SU-DHL-6 (cell line): Measurements from ENCODE around the gene COG5.

Experiments used
- H2AFZ ChIP-seq: fragments of 200-600 bp; sonication (generic); 2 replicates; pipeline ENCODE4 v1.6.1; 2014; ENCODE audit warnings: low read depth, mild to moderate bottlenecking, moderate library complexity, mixed read lengths, antibody characterized with exemption, low read length; ENCODE audit not compliant: severe bottlenecking
- H3F3A ChIP-seq: fragments of 200-600 bp; shearing (Covaris generic); 2 replicates; pipeline ENCODE4 v1.6.0; 2016; ENCODE audit warnings: antibody characterized with exemption, mild to moderate bottlenecking; ENCODE audit not compliant: insufficient read depth
- H3K27ac ChIP-seq: fragments of 200-600 bp; sonication (generic); 2 replicates; pipeline ENCODE4 v1.5.1; 2016; ENCODE audit warnings: low read depth, mild to moderate bottlenecking, low read length, moderate library complexity, mixed read lengths
- H3K27me3 ChIP-seq: fragments of 200-600 bp; sonication (generic), shearing (Covaris generic); 2 replicates; pipeline ENCODE4 v1.6.0; 2014; ENCODE audit warnings: mild to moderate bottlenecking, low read length
- H3K36me3 ChIP-seq: fragments of 200-600 bp; sonication (generic); 2 replicates; pipeline ENCODE4 v1.6.1; 2014; ENCODE audit warnings: mild to moderate bottlenecking, low read length, mixed read lengths
- H3K4me2 ChIP-seq: fragments of 300-600, 200-600 bp; shearing (Covaris generic), sonication (generic); 2 replicates; pipeline ENCODE4 v1.6.0; 2014; ENCODE audit warnings: low read length, low read depth, mild to moderate bottlenecking; ENCODE audit not compliant: poor library complexity, severe bottlenecking
- H3K4me3 ChIP-seq: fragments of 200-600 bp; sonication (generic); 2 replicates; pipeline ENCODE4 v1.5.1; 2014; ENCODE audit warnings: antibody characterized with exemption, low read length, mild to moderate bottlenecking, mixed read lengths; ENCODE audit not compliant: insufficient read depth, poor library complexity, severe bottlenecking
- H3K79me2 ChIP-seq: fragments of 200-600 bp; sonication (generic); 2 replicates; pipeline ENCODE4 v1.6.1; 2014; ENCODE audit warnings: mild to moderate bottlenecking, low read length, moderate library complexity; ENCODE audit not compliant: insufficient read depth
- H3K9ac ChIP-seq: fragments of 200-600 bp; sonication (generic); 2 replicates; pipeline ENCODE4 v1.7.0; 2014; ENCODE audit warnings: mild to moderate bottlenecking, low read length
- H3K9me2 ChIP-seq: fragments of 200-600 bp; sonication (generic); replicated peaks from 2 replicates; pipeline ENCODE4 v1.6.1; 2014; ENCODE audit warnings: low read length; ENCODE audit not compliant: insufficient read depth
- H3K9me3 ChIP-seq: fragments of 200-600 bp; sonication (generic); 2 replicates; pipeline ENCODE4 v1.6.1; 2014; ENCODE audit warnings: low read length, mixed read lengths; ENCODE audit not compliant: insufficient read depth
- H4K20me1 ChIP-seq: fragments of 200-600 bp; sonication (generic); 2 replicates; pipeline ENCODE4 v1.6.1; 2014; ENCODE audit warnings: low read depth, mild to moderate bottlenecking, antibody characterized with exemption, low read length, moderate library complexity, mixed read lengths
- EZH2phosphoT487 ChIP-seq: fragments of 200-600 bp; sonication (generic), shearing (Covaris generic); conservative IDR thresholded peaks from 2 replicates; pipeline ENCODE4 v1.6.1; 2018; ENCODE audit warnings: mild to moderate bottlenecking, antibody characterized with exemption, low read length, moderate library complexity, mixed read lengths
- TF ChIP-seq, protein P1 (sequence below): fragments of 200-600 bp; sonication (generic); IDR thresholded peaks from one replicate; pipeline ENCODE4 v1.5.1; 2017; ENCODE audit warnings: antibody characterized with exemption, mild to moderate bottlenecking, low read length, moderate library complexity; ENCODE audit not compliant: insufficient read depth, poor library complexity, severe bottlenecking

The COG5 gene

DNA sequence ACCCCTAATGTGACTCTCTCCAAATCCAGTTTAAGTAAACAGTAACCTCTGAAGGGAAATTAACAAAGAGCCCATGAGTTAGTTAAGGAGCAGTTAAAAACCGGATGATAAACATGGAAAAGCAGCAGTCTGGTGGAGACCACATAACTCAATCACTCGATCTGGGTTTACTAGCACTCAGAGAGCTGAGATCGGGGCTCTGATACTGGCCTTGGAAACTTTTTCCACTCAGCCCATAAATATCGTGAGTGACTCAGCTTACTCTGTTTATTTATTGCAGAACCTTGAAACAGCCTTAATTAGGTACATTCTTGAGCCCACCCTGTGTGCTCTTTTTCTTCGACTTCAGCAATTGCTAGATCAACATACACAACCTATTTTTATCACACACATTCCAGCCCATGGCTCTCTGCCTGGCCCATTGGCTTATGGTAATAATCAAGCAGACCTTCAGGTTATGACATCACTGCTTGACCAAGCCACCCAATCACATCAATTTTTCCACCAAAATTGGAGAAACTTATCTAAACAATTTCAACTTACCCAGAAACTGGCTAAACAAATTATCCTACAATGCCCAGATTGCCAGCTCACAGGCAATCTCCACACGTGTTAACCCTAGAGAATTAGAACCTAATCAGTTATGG, 176.0 kb downstream of the COG5 start:
- Histone ChIP-seq H3K27me3 (no peaks in the 10 kb centered on the region), H3K4me2 (no peak overlapping the region), H3K9ac (no peak overlapping the region), H2AFZ (no peak overlapping the region), H3K27ac (no peak overlapping the region), H3K79me2 (no peaks in the 10 kb centered on the region), H3K9me3 (no peaks in the 10 kb centered on the region), H4K20me1 (no peaks in the 10 kb centered on the region), H3K4me3 (no peak overlapping the region), H3K36me3 (no peaks in the 10 kb centered on the region), H3F3A (no peaks in the 10 kb centered on the region), H3K9me2 (no peaks in the 10 kb centered on the region)
- TF ChIP-seq, protein P1, sequence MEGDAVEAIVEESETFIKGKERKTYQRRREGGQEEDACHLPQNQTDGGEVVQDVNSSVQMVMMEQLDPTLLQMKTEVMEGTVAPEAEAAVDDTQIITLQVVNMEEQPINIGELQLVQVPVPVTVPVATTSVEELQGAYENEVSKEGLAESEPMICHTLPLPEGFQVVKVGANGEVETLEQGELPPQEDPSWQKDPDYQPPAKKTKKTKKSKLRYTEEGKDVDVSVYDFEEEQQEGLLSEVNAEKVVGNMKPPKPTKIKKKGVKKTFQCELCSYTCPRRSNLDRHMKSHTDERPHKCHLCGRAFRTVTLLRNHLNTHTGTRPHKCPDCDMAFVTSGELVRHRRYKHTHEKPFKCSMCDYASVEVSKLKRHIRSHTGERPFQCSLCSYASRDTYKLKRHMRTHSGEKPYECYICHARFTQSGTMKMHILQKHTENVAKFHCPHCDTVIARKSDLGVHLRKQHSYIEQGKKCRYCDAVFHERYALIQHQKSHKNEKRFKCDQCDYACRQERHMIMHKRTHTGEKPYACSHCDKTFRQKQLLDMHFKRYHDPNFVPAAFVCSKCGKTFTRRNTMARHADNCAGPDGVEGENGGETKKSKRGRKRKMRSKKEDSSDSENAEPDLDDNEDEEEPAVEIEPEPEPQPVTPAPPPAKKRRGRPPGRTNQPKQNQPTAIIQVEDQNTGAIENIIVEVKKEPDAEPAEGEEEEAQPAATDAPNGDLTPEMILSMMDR: no peak
- TF ChIP-seq EZH2phosphoT487: no peak

DNA sequence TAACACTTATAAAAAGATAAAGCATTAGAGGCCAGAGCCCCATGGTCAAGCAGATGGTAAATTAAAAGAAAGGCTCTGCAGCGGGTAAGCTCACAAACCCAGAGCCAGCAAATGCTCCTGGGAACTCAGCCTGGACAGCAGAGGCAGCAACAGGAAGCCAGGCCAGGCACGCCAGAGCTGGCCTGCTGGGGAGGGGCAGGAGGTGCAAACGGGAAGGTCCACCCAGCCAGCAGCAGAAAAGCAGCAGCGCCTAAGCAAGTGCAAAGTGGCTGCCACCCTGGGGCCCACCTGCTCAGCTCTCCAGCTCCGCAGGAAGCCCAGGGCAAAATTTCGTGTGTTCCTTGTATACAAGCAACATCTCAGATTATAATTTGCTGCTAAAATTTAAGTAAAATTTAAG, 176.6 kb downstream of the COG5 start:
- Histone ChIP-seq H3K27ac (no peak overlapping the region), H2AFZ (no peak overlapping the region)

DNA sequence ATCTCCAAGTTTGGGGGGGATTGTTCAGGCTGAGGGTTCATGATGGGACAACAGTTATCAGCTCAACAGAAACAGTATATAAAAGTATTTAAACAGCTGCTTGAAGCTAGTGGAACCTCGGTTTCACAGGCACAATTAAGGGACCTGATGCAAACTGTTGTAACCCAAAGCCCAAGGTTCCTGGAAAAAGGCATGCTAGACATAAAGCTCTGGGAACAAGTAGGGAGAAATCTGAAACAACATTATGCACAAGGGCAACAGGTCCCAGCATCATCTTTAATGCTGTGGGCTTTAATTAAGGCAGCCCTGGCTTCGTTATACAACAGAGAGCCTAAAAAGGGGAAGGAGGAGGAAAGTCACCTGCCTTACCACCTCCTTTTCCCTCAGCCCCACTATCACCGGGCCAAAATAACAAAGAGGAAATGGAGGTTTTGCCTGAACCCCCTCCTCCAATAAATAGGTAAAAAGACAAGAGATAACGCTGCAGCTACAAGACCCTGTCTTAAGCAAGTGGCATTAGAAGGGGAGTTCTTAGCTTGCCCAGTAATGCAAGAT, 177.1 kb downstream of the COG5 start:
- H3K9me2 ChIP-seq: no peaks in the 10 kb centered on the region
- H3K9me3 ChIP-seq: no peaks in the 10 kb centered on the region
- H2AFZ ChIP-seq: no peak overlapping the region
- H3F3A ChIP-seq: no peaks in the 10 kb centered on the region; the same call in 1 of the 2 replicates
- no peaks in the 10 kb centered on the region for H4K20me1 ChIP-seq
- TF ChIP-seq EZH2phosphoT487: no peak
- TF ChIP-seq, protein P1: no peak
- H3K4me3 ChIP-seq: no peak overlapping the region
- H3K27ac ChIP-seq: no peak overlapping the region
- H3K27me3 ChIP-seq: no peaks in the 10 kb centered on the region
- no peaks in the 10 kb centered on the region for H3K36me3 ChIP-seq
- no peaks in the 10 kb centered on the region for H3K79me2 ChIP-seq
- no peak overlapping the region for H3K9ac ChIP-seq
- no peak overlapping the region for H3K4me2 ChIP-seq

More for the DNA sequence above, 176.6 kb downstream of the COG5 start:
- no peaks in the 10 kb centered on the region for H3K9me3 ChIP-seq
- no peaks in the 10 kb centered on the region for H3K36me3 ChIP-seq
- H3F3A ChIP-seq: no peaks in the 10 kb centered on the region
- no peak overlapping the region for H3K4me2 ChIP-seq
- no peak overlapping the region for H3K9ac ChIP-seq
- no peaks in the 10 kb centered on the region for H3K27me3 ChIP-seq
- H3K4me3 ChIP-seq: no peak overlapping the region
- no peaks in the 10 kb centered on the region for H4K20me1 ChIP-seq
- H3K79me2 ChIP-seq: no peaks in the 10 kb centered on the region
- TF ChIP-seq, protein P1: no peak
- no peak for TF ChIP-seq EZH2phosphoT487
- no peaks in the 10 kb centered on the region for H3K9me2 ChIP-seq
